Gastrocnemius medialis (tissue), 4 donors: ENCODE data around the gene SEMA4A.

Source experiments
- POLR2A ChIP-seq, 2 donors: fragments of 450-650 bp; IDR thresholded peaks; one replicate each; pipeline ENCODE4 v1.6.1; 2017; ENCODE audit warnings: antibody characterized with exemption in 2 of 2, mild to moderate bottlenecking in 2 of 2, moderate library complexity in 2 of 2
- TF ChIP-seq, protein P1 (sequence below), 5 experiments: fragments of 450-650 bp in 3 of 5; fragments of 200-600 bp in 2 of 5; sonication (generic) in 2 of 5; IDR thresholded peaks in 4 of 5; conservative IDR thresholded peaks in 1 of 5; 1 replicate in 4 of 5; 2 replicates in 1 of 5; pipeline ENCODE4 v1.5.1; 2016 to 2019; ENCODE audit warnings: antibody characterized with exemption in 5 of 5, mild to moderate bottlenecking in 3 of 5, moderate library complexity in 3 of 5

DNA sequence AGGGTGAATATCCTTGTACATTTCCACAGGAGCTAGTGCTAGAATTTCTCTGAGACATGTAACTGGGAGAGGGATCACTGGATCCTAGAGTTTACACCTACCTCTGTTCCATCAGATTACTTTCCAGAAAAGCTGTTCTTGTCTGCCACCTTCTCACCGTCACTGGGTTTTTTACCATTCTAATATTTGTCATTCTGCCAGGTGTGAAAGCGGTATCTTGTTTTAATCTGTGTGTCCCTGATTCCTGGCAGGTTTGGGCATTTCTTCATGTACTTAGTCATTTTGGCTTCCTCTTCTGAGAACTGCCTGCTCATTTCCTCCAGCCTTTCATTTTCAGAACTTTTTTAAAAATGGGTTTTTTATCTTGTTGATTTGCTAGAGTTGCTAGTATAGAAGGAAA is 64.5 kb downstream of the SEMA4A start:
- TF ChIP-seq, protein P1, sequence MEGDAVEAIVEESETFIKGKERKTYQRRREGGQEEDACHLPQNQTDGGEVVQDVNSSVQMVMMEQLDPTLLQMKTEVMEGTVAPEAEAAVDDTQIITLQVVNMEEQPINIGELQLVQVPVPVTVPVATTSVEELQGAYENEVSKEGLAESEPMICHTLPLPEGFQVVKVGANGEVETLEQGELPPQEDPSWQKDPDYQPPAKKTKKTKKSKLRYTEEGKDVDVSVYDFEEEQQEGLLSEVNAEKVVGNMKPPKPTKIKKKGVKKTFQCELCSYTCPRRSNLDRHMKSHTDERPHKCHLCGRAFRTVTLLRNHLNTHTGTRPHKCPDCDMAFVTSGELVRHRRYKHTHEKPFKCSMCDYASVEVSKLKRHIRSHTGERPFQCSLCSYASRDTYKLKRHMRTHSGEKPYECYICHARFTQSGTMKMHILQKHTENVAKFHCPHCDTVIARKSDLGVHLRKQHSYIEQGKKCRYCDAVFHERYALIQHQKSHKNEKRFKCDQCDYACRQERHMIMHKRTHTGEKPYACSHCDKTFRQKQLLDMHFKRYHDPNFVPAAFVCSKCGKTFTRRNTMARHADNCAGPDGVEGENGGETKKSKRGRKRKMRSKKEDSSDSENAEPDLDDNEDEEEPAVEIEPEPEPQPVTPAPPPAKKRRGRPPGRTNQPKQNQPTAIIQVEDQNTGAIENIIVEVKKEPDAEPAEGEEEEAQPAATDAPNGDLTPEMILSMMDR (IDR thresholded peaks at IDR 0.05 in 4 of 5, conservative IDR thresholded peaks at IDR 0.05 in 1 of 5), result no peak
- TF ChIP-seq POLR2A (IDR thresholded peaks at IDR 0.05), result no peak
